Spleen (tissue), 7 donors: ENCODE data around the gene CENPH.
"Not testable (repeated sequence)": the region's sequence is repeated elsewhere in the genome, so short reads cannot be mapped to it uniquely, and the experiment has no call there.

Experiments
- POLR2A ChIP-seq, 3 donors: fragments of 450-650 bp; IDR thresholded peaks; one replicate each; pipeline ENCODE4 v1.5.1; 2017; ENCODE audit warnings: antibody characterized with exemption in 3 of 3, mild to moderate bottlenecking in 1 of 3
- POLR2AphosphoS5 ChIP-seq, 3 donors: sonication (generic); formaldehyde crosslinking; IDR thresholded peaks; one replicate each; pipeline ENCODE4 v1.5.1; 2017; ENCODE audit warnings: antibody characterized with exemption in 3 of 3
- TF ChIP-seq, protein P1 (sequence below), 11 experiments: fragments of 200-600 bp in 7 of 11; fragments of 450-650 bp in 4 of 11; sonication (generic) in 4 of 11; IDR thresholded peaks in 8 of 11; conservative IDR thresholded peaks in 3 of 11; 1 replicate in 7 of 11; 2 replicates in 4 of 11; pipeline versions ENCODE4 v1.4.0 to v1.8.0; 2016 to 2021; ENCODE audit warnings: antibody characterized with exemption in 11 of 11, inconsistent platforms in 4 of 11, mild to moderate bottlenecking in 1 of 11
- donor health status: DM: no; HTN: no; CAD: no; lungs with moderate emphysema.
- donor health status: DM: no; HTN: no; CAD: no.
- donor health status: DM: no; HTN: no; CAD: no.

GRCh38 chr5:69181659-69182293, 7.6 kb upstream of the CENPH start:
- TF ChIP-seq, protein P1, sequence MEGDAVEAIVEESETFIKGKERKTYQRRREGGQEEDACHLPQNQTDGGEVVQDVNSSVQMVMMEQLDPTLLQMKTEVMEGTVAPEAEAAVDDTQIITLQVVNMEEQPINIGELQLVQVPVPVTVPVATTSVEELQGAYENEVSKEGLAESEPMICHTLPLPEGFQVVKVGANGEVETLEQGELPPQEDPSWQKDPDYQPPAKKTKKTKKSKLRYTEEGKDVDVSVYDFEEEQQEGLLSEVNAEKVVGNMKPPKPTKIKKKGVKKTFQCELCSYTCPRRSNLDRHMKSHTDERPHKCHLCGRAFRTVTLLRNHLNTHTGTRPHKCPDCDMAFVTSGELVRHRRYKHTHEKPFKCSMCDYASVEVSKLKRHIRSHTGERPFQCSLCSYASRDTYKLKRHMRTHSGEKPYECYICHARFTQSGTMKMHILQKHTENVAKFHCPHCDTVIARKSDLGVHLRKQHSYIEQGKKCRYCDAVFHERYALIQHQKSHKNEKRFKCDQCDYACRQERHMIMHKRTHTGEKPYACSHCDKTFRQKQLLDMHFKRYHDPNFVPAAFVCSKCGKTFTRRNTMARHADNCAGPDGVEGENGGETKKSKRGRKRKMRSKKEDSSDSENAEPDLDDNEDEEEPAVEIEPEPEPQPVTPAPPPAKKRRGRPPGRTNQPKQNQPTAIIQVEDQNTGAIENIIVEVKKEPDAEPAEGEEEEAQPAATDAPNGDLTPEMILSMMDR (IDR thresholded peaks at IDR 0.05 in 8 of 11, conservative IDR thresholded peaks at IDR 0.05 in 3 of 11), result not testable (repeated sequence)
- TF ChIP-seq POLR2A, POLR2AphosphoS5 (IDR thresholded peaks at IDR 0.05): not testable (repeated sequence)
